ENCODE results near the gene MME.

MME gene

GRCh38 chr3:155079746-155080487, at the start of gene MME:
Gene MME, plus strand, starts transcription at chr3:155080319. Its CDS starts 3,849 bp downstream, at chr3:155084168.
- DNase-seq = peak; percentile 84

- peak; percentile 61 for DNase-seq
Observed at GRCh38 chr3:155031186-155031585, 48.9 kb upstream of the MME start.

- peak; percentile 85 for DNase-seq
Observed at GRCh38 chr3:155032918-155033317, 47.2 kb upstream of the MME start.

- no peak for DNase-seq
Observed at GRCh38 chr3:155034786-155035185, 45.3 kb upstream of the MME start.

- DNase-seq = no peak
Observed at GRCh38 chr3:155035553-155035952, 44.6 kb upstream of the MME start.

GRCh38 chr3:155037508-155038202, 42.5 kb upstream of the MME start:
- no peak for DNase-seq

GRCh38 chr3:155038203-155038554, 41.9 kb upstream of the MME start:
- no peak for DNase-seq

- no peak for DNase-seq
Observed at GRCh38 chr3:155046935-155047334, 33.2 kb upstream of the MME start.

- DNase-seq = no peak
Observed at GRCh38 chr3:155047672-155048071, 32.4 kb upstream of the MME start.

- no peak for DNase-seq
Observed at GRCh38 chr3:155049959-155050358, 30.2 kb upstream of the MME start.

- DNase-seq = no peak
Observed at GRCh38 chr3:155052470-155052869, 27.6 kb upstream of the MME start.

GRCh38 chr3:155053756-155054155, 26.4 kb upstream of the MME start:
- no peak for DNase-seq

- no peak for DNase-seq
Observed at GRCh38 chr3:155064920-155065319, 15.2 kb upstream of the MME start.

- DNase-seq = peak; percentile 89
Observed at GRCh38 chr3:155065537-155065936, 14.6 kb upstream of the MME start.

- peak; percentile 87 for DNase-seq
Observed at GRCh38 chr3:155069729-155070128, 10.4 kb upstream of the MME start.

GRCh38 chr3:155070316-155070715, 9.8 kb upstream of the MME start:
- peak; percentile 25 for DNase-seq

- DNase-seq = peak; percentile 98
Observed at GRCh38 chr3:155070932-155071387, 9.2 kb upstream of the MME start.

GRCh38 chr3:155075200-155075599, 4.9 kb upstream of the MME start:
- no peak for DNase-seq

- no peak for DNase-seq
Observed at GRCh38 chr3:155076888-155077287, 3.2 kb upstream of the MME start.

- no peak for DNase-seq
Observed at GRCh38 chr3:155078711-155079467, 1.2 kb upstream of the MME start.

- DNase-seq = peak; percentile 68
Observed at GRCh38 chr3:155079468-155079745, 712 bp upstream of the MME start.

- DNase-seq = no peak
Observed at GRCh38 chr3:155080692-155081091, 573 bp downstream of the MME start.

GRCh38 chr3:155083313-155083905, 3.3 kb downstream of the MME start:
- no peak for DNase-seq

GRCh38 chr3:155084567-155084966, 4.4 kb downstream of the MME start:
- no peak for DNase-seq
